Panc1 (cell line): ENCODE measurements around the gene CST11.
"Not testable (repeated sequence)": the region's sequence is repeated elsewhere in the genome, so short reads cannot be mapped to it uniquely, and the experiment has no call there.

Experiments used
- CTCF ChIP-seq: fragments of 450-650 bp; IDR thresholded peaks from 2 replicates; pipeline ENCODE4 v1.5.1; 2017; ENCODE audit warnings: mild to moderate bottlenecking
- REST ChIP-seq, 2 experiments: IDR thresholded peaks; 2 replicates each; pipeline ENCODE4 v1.6.1; 2011 to 2012; ENCODE audit warnings: low read depth in 2 of 2, control low read depth in 1 of 2, low read length in 1 of 2, mild to moderate bottlenecking in 1 of 2, moderate library complexity in 1 of 2; ENCODE audit not compliant: insufficient read depth in 1 of 2
- TCF7L2 ChIP-seq: IDR thresholded peaks from 2 replicates; pipeline ENCODE4 v1.6.1; 2011; ENCODE audit warnings: mild to moderate bottlenecking, low read depth, low read length, inconsistent platforms

GRCh38 chr20:23466961-23467360, 14.3 kb upstream of the CST11 start:
- not testable (repeated sequence) for TF ChIP-seq REST (IDR thresholded peaks at IDR 0.05; ENCODE audit: insufficient read depth in 1 of 2, low read depth in 2 of 2, low read length in 1 of 2); CTCF; TCF7L2
